A673 (cell line): ENCODE results near the gene ZSCAN20.

ENCODE experiments used
- CTCF ChIP-seq: fragments of 300-800, 200-600 bp; sonication (generic); conservative IDR thresholded peaks from 2 replicates; pipeline ENCODE4 v1.5.1; 2017; ENCODE audit warnings: low read depth, mild to moderate bottlenecking, antibody characterized with exemption, low read length, moderate library complexity, mixed read lengths
- EZH2 ChIP-seq: fragments of 200-600 bp; sonication (generic); IDR thresholded peaks from 2 replicates; pipeline ENCODE4 v1.6.1; 2017; ENCODE audit warnings: borderline replicate concordance, low read depth, mild to moderate bottlenecking, mixed read lengths, antibody characterized with exemption, low read length; ENCODE audit not compliant: poor library complexity, severe bottlenecking

GRCh38 chr1:33532936-33533335 lies 60.5 kb downstream of the ZSCAN20 start:
- TF ChIP-seq CTCF: no peak
- no peak for TF ChIP-seq EZH2
